Astrocyte of the cerebellum (primary cell): ENCODE measurements around the gene TNIP1.

Experiments
- DNase-seq: peaks from one replicate; pipeline ENCODE4 v3.0.0-alpha.2; 2011; ENCODE audit warnings: low read depth
- H3K4me3 ChIP-seq: 2 replicates; pipeline ENCODE4 v1.5.1; 2011; ENCODE audit warnings: mild to moderate bottlenecking, low read depth, low read length, moderate library complexity
- in situ Hi-C: cut with HindIII; loops from 2 replicates; pipeline ENCODE4 v1.10.0; 2017; ENCODE audit warnings: low sequenced_read_pairs
- TF ChIP-seq, protein P1 (sequence below): IDR thresholded peaks from 2 replicates; pipeline ENCODE4 v1.5.1; 2012; ENCODE audit warnings: low read length, low read depth, moderate library complexity, mild to moderate bottlenecking; ENCODE audit errors: missing control alignments

Gene TNIP1

DNA sequence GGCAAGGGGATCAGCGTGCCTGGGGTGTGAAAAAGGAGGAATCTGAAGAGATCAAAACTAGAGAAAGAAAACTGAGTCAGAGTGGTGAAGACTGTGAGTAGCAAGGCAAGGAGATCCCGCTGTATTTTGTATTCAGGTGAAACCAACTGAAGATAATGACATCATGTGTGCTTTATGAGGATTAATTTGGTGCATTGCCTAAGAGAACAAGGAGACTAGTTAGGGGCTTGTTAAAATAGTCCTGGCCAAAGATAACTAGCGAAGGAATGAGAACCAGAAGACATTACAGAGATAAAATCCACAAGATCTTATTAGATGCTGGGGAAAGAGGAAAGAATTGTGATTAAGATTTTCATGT lies 77.4 kb downstream of the TNIP1 start:
- DNase-seq: no peak
- in situ Hi-C loops: no loop called here
- no peak overlapping the region for H3K4me3 ChIP-seq
- TF ChIP-seq, protein P1, sequence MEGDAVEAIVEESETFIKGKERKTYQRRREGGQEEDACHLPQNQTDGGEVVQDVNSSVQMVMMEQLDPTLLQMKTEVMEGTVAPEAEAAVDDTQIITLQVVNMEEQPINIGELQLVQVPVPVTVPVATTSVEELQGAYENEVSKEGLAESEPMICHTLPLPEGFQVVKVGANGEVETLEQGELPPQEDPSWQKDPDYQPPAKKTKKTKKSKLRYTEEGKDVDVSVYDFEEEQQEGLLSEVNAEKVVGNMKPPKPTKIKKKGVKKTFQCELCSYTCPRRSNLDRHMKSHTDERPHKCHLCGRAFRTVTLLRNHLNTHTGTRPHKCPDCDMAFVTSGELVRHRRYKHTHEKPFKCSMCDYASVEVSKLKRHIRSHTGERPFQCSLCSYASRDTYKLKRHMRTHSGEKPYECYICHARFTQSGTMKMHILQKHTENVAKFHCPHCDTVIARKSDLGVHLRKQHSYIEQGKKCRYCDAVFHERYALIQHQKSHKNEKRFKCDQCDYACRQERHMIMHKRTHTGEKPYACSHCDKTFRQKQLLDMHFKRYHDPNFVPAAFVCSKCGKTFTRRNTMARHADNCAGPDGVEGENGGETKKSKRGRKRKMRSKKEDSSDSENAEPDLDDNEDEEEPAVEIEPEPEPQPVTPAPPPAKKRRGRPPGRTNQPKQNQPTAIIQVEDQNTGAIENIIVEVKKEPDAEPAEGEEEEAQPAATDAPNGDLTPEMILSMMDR: no peak

DNA sequence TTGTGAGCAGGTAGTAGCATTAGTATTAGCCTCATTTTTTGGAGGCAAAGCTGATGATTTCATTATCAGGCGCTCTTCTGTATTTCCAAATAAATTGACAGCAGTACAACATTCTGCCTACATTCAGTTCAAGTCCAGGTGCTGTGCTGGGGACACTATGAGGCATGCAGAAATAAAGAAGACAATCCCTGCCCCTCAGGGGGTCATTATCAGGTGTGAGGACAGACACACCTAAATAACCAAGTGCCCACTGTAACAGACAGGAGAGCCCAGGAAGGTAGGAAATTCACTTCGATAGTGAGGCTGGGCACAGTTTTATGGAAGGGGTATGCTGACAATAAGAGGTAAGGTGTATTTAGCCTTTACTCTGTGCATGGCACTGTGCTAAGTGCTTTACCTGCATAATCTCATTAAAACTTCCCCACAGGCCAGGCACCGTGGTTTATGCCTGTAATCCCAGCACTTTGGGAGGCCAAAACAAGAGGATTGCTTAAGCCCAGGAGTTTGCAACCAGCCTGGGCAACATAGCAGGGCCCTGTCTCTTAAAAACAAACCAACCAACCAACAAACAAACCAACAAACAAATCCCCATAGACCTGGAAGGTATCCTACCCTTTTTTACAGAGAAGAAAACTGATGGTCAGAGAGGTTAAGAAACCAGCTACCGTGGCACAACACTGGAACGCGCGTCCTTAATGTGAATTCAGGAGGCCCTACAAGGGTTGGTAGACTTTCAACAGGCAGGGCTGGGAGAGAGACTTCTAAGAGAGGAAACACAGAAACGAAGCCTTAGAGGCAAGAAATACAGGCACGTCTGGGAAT lies 77.9 kb downstream of the TNIP1 start:
- TF ChIP-seq, protein P1: no peak
- DNase-seq: no peak
- no peak overlapping the region for H3K4me3 ChIP-seq
- in situ Hi-C loops: no loop called here

DNA sequence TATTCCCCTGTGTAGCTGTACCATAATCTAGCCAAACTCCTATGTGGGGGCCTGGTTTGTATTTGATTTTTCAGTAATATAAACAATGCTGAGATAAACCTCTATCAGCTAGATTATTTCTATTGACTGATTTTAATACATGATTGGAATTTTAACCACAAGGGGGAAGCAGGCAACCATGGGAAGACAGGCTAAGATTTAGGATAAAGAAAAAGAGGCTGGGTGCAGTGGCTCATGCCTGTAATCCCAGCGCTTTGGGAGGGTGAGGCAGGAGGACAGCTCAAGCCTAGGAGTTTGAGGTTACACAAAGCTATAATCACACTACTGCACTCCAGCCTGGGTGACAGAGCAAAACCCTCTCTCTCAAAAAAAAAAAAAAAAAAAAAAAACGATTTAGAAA lies 78.6 kb downstream of the TNIP1 start:
- in situ Hi-C loops: no loop called here
- no peak for DNase-seq
- TF ChIP-seq, protein P1: peak; percentile 31
- H3K4me3 ChIP-seq: no peak overlapping the region

DNA sequence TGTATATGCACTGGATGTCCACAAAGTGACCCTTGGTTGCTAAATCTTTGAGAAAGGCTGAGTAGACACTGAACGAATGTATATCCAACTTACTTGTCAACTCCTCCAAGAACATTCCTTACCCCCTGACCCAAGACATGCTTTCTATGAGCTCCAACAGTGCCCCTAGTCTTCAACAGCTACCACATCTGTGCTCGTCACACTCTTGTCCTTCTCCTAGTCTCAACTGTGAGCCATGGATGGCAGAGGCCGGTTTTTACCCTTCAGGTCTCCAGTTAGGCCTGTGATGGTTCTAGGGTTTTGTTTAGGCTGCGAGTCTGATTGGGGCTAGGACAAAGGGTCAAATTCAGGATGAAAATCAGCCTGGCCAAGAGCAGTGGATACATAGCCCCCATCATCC lies 79.4 kb downstream of the TNIP1 start:
- H3K4me3 ChIP-seq: no peak overlapping the region
- TF ChIP-seq, protein P1: no peak
- DNase-seq: no peak
- in situ Hi-C loops: no loop called here

DNA sequence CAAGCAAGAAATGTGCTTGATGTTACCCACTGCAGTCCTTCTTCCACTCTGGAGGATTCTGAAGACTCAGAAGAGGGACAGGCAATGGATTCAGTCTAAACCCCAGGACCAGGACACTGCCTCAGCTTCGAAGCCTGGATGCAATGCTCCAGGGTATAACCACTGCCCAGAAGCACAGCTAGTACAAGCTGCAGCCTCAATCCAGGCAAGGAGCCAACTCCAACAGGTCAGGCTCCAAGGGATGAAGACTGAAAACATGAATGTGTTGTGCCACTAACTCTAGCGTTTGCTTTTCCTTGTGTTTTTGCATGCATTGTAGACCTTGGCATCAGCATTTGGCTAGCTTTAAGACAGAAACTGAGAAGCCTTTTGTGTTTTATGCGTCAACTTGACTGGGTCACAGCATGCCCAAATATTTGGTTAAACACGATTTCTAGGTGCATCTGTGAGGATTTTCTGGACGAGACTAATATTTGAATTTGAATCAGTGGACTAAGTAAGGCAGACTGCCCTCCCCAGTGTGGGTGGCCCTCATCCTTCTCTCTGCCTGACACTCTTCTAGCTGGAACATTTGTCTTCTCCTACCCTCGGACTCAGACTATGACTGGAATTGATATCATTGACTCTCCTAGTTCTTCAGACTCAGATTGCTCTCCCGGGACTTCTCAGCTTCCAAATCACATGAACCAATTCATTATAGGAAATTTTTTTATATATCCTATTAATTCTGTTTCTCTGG lies 81.0 kb downstream of the TNIP1 start:
- in situ Hi-C loops: loop anchor here (5.0 kb wide), 1 partner anchor 37 kb away; no protein-coding TSS in a partner anchor
- H3K4me3 ChIP-seq: no peak overlapping the region
- DNase-seq: no peak
- TF ChIP-seq, protein P1: no peak

DNA sequence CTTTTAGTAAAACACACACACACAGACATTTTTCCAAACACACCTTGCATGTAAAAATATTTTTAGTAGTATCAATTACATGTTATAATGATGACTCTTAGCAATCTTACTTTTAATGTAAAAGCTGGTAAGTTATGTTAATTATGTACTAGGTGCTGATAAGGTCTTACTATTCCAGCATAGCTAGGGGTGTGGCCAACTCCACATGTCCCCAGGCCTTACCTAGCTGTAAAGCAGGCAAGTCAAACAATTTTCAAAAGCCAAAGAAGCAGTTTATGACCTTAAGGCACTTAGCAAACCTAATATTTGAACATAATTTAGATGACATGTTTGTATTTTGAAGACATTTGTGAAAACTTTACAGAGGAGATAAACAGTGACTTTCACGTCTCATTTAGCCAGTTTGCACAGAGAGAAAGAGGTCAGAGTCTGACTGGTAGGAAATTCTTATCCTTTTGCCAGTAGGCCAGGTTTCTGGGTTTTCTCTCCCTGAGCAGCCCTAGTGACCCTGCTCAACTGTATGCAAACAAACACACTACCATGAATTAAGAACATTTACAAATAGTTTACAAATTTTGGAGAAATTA lies 86.9 kb downstream of the TNIP1 start:
- H3K4me3 ChIP-seq: no peak overlapping the region
- TF ChIP-seq, protein P1: no peak
- DNase-seq: no peak
- in situ Hi-C loops: no loop called here
